ENCODE data around the gene TMEM8B.

Gene TMEM8B

DNA sequence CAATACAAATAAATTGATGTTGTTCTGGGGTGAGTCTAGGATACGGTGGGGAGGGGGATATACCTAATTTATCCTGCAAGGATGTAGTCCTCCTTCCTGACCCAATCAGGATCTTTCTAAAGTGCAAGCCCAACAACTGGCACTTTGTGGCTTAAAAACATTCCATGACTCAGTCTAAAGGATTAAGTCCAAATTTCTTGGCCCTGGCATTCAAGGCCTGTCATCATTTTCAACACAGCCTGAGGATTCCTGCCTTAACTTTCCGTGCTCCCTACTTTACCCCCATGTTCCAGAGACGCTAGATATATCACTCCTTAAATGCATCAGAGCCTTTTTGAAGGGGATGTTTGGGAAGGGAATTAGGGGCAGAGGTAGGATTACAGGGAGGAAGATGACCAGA is 1.5 kb upstream of the TMEM8B start:
- H2AK5ac ChIP-seq (ENCODE audit: low read length) = no peak overlapping the region
- peaks cover 3% of the 10 kb centered on the region for H3K79me2 ChIP-seq (ENCODE audit: control insufficient read depth, insufficient read depth, low read length, poor library complexity)
- peaks cover 11 to 15% of the 10 kb centered on the region in 2 experiments for H3K4me1 ChIP-seq (ENCODE audit: control insufficient read depth in 1 of 2, insufficient read depth in 2 of 2, low read length in 2 of 2)
- H3K4me3 ChIP-seq (ENCODE audit: low read depth, low read length) = no peak overlapping the region
- H3K23ac ChIP-seq (ENCODE audit: low read length) = no peak overlapping the region
- no peak overlapping the region for H2BK5ac ChIP-seq (ENCODE audit: low read depth, low read length, poor library complexity)
- H2AFZ ChIP-seq (ENCODE audit: insufficient read depth, low read length, poor library complexity) = no peak overlapping the region
- H3K4ac ChIP-seq (ENCODE audit: low read depth, low read length) = no peak overlapping the region
- H3K27me3 ChIP-seq (ENCODE audit: insufficient read depth, low read length) = no peaks in the 10 kb centered on the region
- no CpG with 5 or more reads among the region's 3 CpGs for WGBS (ENCODE audit: extremely low coverage, insufficient coverage, insufficient read length)
- no peak for DNase-seq
- H3K18ac ChIP-seq (ENCODE audit: low read length) = no peak overlapping the region
- H2BK12ac ChIP-seq (ENCODE audit: low read length) = no peak overlapping the region
- H4K12ac ChIP-seq (ENCODE audit: low read depth, low read length) = no peak overlapping the region
- H4K8ac ChIP-seq (ENCODE audit: low read depth, low read length) = no peak overlapping the region
- H3K79me1 ChIP-seq (ENCODE audit: low read length) = peaks cover 4% of the 10 kb centered on the region
- H3K36me3 ChIP-seq (ENCODE audit: control insufficient read depth in 1 of 2, insufficient read depth in 2 of 2, low read length in 2 of 2) = no peaks in the 10 kb centered on the region
- H3K27ac ChIP-seq (ENCODE audit: low read depth, low read length) = no peak overlapping the region
- H3K14ac ChIP-seq (ENCODE audit: low read length) = no peak overlapping the region
- no peak overlapping the region for H2BK120ac ChIP-seq (ENCODE audit: insufficient read depth, low read length, poor library complexity)
- H3K9ac ChIP-seq (ENCODE audit: low read length) = no peak overlapping the region
- H4K91ac ChIP-seq (ENCODE audit: low read depth, low read length) = no peak overlapping the region
- no peak overlapping the region for H3K4me2 ChIP-seq (ENCODE audit: low read length)
- H3K9me3 ChIP-seq (ENCODE audit: insufficient read depth, low read depth, low read length) = no peaks in the 10 kb centered on the region

DNA sequence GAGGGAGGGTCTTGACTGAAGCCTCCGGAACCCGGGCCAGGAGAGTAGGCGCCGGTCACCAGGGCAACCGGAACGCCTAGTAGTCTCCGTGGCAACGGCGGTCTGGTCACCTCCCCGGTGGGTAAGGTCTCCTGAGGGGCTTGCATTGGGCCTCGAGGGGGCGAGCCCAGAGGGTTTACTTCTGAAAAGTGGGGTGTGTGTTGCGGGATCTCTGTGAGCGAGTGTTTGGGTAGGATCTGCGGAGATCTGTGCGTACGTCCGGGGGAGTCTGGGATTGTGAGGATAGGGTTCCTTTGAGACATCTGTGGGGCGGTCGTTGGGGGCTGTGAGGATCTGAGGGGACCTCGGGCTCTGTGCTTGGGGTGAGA is 328 bp upstream of the TMEM8B start, which contains the start of gene FAM221B:
FAM221B (minus strand) TSS at position 17 of the 368 bp plus-strand sequence. CDS start 2,571 bp downstream, outside the sequence.
- Histone ChIP-seq H2BK120ac (ENCODE audit: insufficient read depth, low read length, poor library complexity) (peak within 1 kb of the TSS; percentile 46), H3K4me1 (ENCODE audit: control insufficient read depth in 1 of 2, insufficient read depth in 2 of 2, low read length in 2 of 2) (peaks cover 22 to 27% of the 10 kb centered on the region in 2 experiments), H3K36me3 (ENCODE audit: control insufficient read depth in 1 of 2, insufficient read depth in 2 of 2, low read length in 2 of 2) (no peaks in the 10 kb centered on the region), H4K91ac (ENCODE audit: low read depth, low read length) (peak within 1 kb of the TSS; percentile 48), H4K8ac (ENCODE audit: low read depth, low read length) (peak within 1 kb of the TSS; percentile 97), H3K14ac (ENCODE audit: low read length) (peak within 1 kb of the TSS; percentile 90), H3K27me3 (ENCODE audit: insufficient read depth, low read length) (no peaks in the 10 kb centered on the region), H3K4me3 (ENCODE audit: low read depth, low read length) (peak within 1 kb of the TSS; percentile 81), H3K4me2 (ENCODE audit: low read length) (peak within 1 kb of the TSS; percentile 99), H2AFZ (ENCODE audit: insufficient read depth, low read length, poor library complexity) (peak within 1 kb of the TSS; percentile 94), H2AK5ac (ENCODE audit: low read length) (peak within 1 kb of the TSS; percentile 44), H3K9me3 (ENCODE audit: insufficient read depth, low read depth, low read length) (no peaks in the 10 kb centered on the region), H2BK12ac (ENCODE audit: low read length) (peak within 1 kb of the TSS; percentile 20), H3K4ac (ENCODE audit: low read depth, low read length) (peak within 1 kb of the TSS; percentile 73), H3K9ac (ENCODE audit: low read length) (peak within 1 kb of the TSS; percentile 90), H3K27ac (ENCODE audit: low read depth, low read length) (no peak within 1 kb of the TSS), H3K79me1 (ENCODE audit: low read length) (peaks cover 4% of the 10 kb centered on the region), H3K18ac (ENCODE audit: low read length) (peak within 1 kb of the TSS; percentile 69), H2BK5ac (ENCODE audit: low read depth, low read length, poor library complexity) (peak within 1 kb of the TSS; percentile 44), H3K23ac (ENCODE audit: low read length) (no peak within 1 kb of the TSS), H3K79me2 (ENCODE audit: control insufficient read depth, insufficient read depth, low read length, poor library complexity) (peaks cover 3% of the 10 kb centered on the region), H4K12ac (ENCODE audit: low read depth, low read length) (peak within 1 kb of the TSS; percentile 67)
- WGBS (ENCODE audit: extremely low coverage, insufficient coverage, insufficient read length) = no CpG with 5 or more reads among the region's 21 CpGs
- DNase-seq = peak in 1 of 2 donors; percentile 10

DNA sequence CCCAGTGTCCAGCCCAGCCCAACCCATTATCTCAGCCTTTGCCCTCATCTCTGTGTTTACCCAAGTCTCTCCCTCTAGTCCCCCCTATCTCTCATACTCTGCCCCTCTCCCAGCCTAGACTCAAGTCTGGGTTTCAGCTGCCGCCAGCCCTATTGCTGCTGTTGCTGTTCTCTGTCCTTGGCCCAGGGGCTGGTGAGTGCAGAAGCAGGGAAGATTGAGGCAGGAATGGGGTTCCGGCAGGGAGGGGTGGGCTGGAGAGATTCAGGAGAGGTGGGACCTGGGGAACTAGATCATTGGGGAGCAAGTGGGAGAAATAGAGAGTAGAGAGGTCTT is 702 bp downstream of the TMEM8B start:
- Histone ChIP-seq H2BK12ac (ENCODE audit: low read length) (no peak overlapping the region), H3K18ac (ENCODE audit: low read length) (peak overlapping the region; percentile 69), H4K91ac (ENCODE audit: low read depth, low read length) (peak overlapping the region; percentile 46), H3K79me1 (ENCODE audit: low read length) (peaks cover 4% of the 10 kb centered on the region), H2AFZ (ENCODE audit: insufficient read depth, low read length, poor library complexity) (peak overlapping the region; percentile 12), H3K4me1 (ENCODE audit: control insufficient read depth in 1 of 2, insufficient read depth in 2 of 2, low read length in 2 of 2) (peaks cover 22 to 27% of the 10 kb centered on the region in 2 experiments), H3K79me2 (ENCODE audit: control insufficient read depth, insufficient read depth, low read length, poor library complexity) (peaks cover 3% of the 10 kb centered on the region), H4K12ac (ENCODE audit: low read depth, low read length) (peak overlapping the region; percentile 67), H3K14ac (ENCODE audit: low read length) (peak overlapping the region; percentile 61), H3K9me3 (ENCODE audit: insufficient read depth, low read depth, low read length) (no peaks in the 10 kb centered on the region), H3K4ac (ENCODE audit: low read depth, low read length) (peak overlapping the region; percentile 43), H3K9ac (ENCODE audit: low read length) (no peak overlapping the region), H2BK120ac (ENCODE audit: insufficient read depth, low read length, poor library complexity) (no peak overlapping the region), H3K23ac (ENCODE audit: low read length) (no peak overlapping the region), H2AK5ac (ENCODE audit: low read length) (peak overlapping the region; percentile 44), H3K27ac (ENCODE audit: low read depth, low read length) (no peak overlapping the region), H3K36me3 (ENCODE audit: control insufficient read depth in 1 of 2, insufficient read depth in 2 of 2, low read length in 2 of 2) (no peaks in the 10 kb centered on the region), H3K4me2 (ENCODE audit: low read length) (peak overlapping the region; percentile 79), H3K4me3 (ENCODE audit: low read depth, low read length) (peak overlapping the region; percentile 81), H3K27me3 (ENCODE audit: insufficient read depth, low read length) (no peaks in the 10 kb centered on the region), H2BK5ac (ENCODE audit: low read depth, low read length, poor library complexity) (no peak overlapping the region), H4K8ac (ENCODE audit: low read depth, low read length) (peak overlapping the region; percentile 82)
- DNase-seq = no peak
- WGBS (ENCODE audit: extremely low coverage, insufficient coverage, insufficient read length) = no CpG with 5 or more reads among the region's 2 CpGs

DNA sequence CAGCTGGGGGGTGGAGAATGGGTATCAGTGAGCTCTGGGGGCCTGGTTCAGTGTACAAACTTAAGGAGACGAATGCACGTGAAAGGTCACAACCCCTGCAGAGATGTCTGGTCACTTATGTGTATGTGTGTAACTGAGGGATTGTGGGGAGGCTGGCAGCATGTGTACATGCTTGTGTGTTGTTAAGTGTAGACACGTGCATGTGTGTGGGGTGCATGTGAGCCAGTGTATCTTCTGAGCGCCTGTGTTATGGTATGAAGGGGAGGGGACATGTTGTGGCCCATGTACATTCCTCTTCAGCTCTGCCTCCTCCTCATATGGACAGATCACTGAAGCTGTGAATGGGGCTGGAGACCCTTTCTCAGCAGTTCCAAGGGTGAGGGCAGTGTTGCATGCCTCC is 2.0 kb downstream of the TMEM8B start:
- no peak overlapping the region for H4K12ac ChIP-seq (ENCODE audit: low read depth, low read length)
- H3K4ac ChIP-seq (ENCODE audit: low read depth, low read length) = no peak overlapping the region
- no CpG with 5 or more reads among the region's 4 CpGs for WGBS (ENCODE audit: extremely low coverage, insufficient coverage, insufficient read length)
- H3K27ac ChIP-seq (ENCODE audit: low read depth, low read length) = no peak overlapping the region
- DNase-seq = no peak
- H3K14ac ChIP-seq (ENCODE audit: low read length) = no peak overlapping the region
- no peak overlapping the region for H3K4me3 ChIP-seq (ENCODE audit: low read depth, low read length)
- H3K79me1 ChIP-seq (ENCODE audit: low read length) = peaks cover 4% of the 10 kb centered on the region
- H3K4me1 ChIP-seq (ENCODE audit: control insufficient read depth in 1 of 2, insufficient read depth in 2 of 2, low read length in 2 of 2) = peaks cover 22 to 27% of the 10 kb centered on the region in 2 experiments
- no peak overlapping the region for H3K23ac ChIP-seq (ENCODE audit: low read length)
- no peaks in the 10 kb centered on the region for H3K9me3 ChIP-seq (ENCODE audit: insufficient read depth, low read depth, low read length)
- no peak overlapping the region for H2BK120ac ChIP-seq (ENCODE audit: insufficient read depth, low read length, poor library complexity)
- H3K27me3 ChIP-seq (ENCODE audit: insufficient read depth, low read length) = no peaks in the 10 kb centered on the region
- H3K79me2 ChIP-seq (ENCODE audit: control insufficient read depth, insufficient read depth, low read length, poor library complexity) = peaks cover 3% of the 10 kb centered on the region
- no peak overlapping the region for H2AFZ ChIP-seq (ENCODE audit: insufficient read depth, low read length, poor library complexity)
- no peak overlapping the region for H2AK5ac ChIP-seq (ENCODE audit: low read length)
- H4K8ac ChIP-seq (ENCODE audit: low read depth, low read length) = no peak overlapping the region
- H2BK12ac ChIP-seq (ENCODE audit: low read length) = no peak overlapping the region
- H3K9ac ChIP-seq (ENCODE audit: low read length) = no peak overlapping the region
- H2BK5ac ChIP-seq (ENCODE audit: low read depth, low read length, poor library complexity) = no peak overlapping the region
- no peak overlapping the region for H3K18ac ChIP-seq (ENCODE audit: low read length)
- H4K91ac ChIP-seq (ENCODE audit: low read depth, low read length) = no peak overlapping the region
- no peak overlapping the region for H3K4me2 ChIP-seq (ENCODE audit: low read length)
- peaks cover 0 to 4% of the 10 kb centered on the region in 2 experiments for H3K36me3 ChIP-seq (ENCODE audit: control insufficient read depth in 1 of 2, insufficient read depth in 2 of 2, low read length in 2 of 2)

Data from trophoblast cell (in vitro differentiated cells and primary cell).